ENCODE data around the gene AP5Z1. TPM values are rescaled to one million over a fixed set of nuclear protein-coding genes. Genes with fewer than 3 reads are reported as not detected.

AP5Z1 gene
- total and polyA plus RNA-seq, 11 donors = 8.4 to 31.9 (median 13.4) TPM

DNA sequence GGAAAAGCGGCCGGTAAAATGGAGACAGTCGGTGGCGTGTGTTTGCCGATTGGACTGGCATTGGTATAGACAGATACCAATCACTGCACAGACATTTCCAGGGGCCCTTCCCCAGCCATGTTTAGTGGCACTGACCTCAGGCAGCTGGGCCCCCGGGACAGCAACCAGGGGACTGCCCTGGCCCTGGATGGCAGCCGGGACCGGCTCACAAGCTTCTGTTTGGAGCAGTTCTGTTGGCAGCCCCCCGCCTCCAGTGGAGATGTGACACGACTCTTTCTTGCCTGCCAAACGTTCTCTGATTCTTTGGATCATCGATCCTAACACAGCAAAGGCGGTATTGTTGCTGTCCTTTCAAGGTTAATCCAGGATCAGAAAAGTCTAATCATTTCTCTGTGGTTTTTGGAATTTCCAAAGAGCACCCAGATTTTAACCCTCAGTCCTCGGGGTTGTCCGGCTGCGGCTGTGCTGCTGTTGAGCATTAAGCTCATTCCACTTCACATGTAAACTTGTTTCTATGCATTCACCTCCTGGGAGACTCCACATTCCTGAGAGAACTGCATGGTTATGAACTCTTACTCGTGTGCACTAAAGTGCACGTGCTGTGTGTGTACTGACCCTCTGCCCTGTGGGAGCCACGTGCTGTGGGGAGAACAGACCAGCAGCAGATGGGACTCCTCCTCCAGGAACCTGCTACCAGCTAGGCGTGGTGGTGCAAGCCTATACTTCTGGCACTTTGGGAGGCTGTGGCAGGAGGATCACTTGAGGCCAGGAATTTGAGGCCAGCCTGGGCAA is 47.3 kb upstream of the AP5Z1 start:
- Histone ChIP-seq H3K27ac (peak overlapping the region in 1 of 12 donors; percentile 94), H3K9me3 (no peaks in the 10 kb centered on the region), H3K4me1 (peaks cover 3 to 61% (median 41%) of the 10 kb centered on the region in 12 donors), H3K36me3 (peaks cover 0 to 34% (median 2%) of the 10 kb centered on the region in 9 donors), H3K27me3 (no peaks in the 10 kb centered on the region), H3K4me3 (no peak overlapping the region)
- DNase-seq = no peak
- intact Hi-C loops (cut with DNase I) = loop anchor here in 3 of 10 donors (5.0 kb wide), 2 partner anchors 41 to 46 kb away; partner anchors contain the start of gene FOXK1 (in 2 of the 3)
- no peak for ATAC-seq
- TF ChIP-seq CTCF (IDR thresholded peaks at IDR 0.05) (no peak), POLR2A (IDR thresholded peaks at IDR 0.05) (no peak)
- WGBS, 4 donors = 90 to 91% (median 91%) methylated on average over 17 to 20 of the region's 20 CpGs

- Histone ChIP-seq H3K27me3 (no peaks in the 10 kb centered on the region), H3K4me3 (no peak overlapping the region), H3K36me3 (peaks cover 0 to 34% (median 2%) of the 10 kb centered on the region in 9 donors), H3K4me1 (peaks cover 3 to 52% (median 32%) of the 10 kb centered on the region in 12 donors), H3K27ac (peak overlapping the region in 1 of 12 donors; percentile 52), H3K9me3 (no peaks in the 10 kb centered on the region)
- intact Hi-C loops (cut with DNase I) = loop anchor here in 3 of 10 donors (5.0 kb wide), 2 partner anchors 42 to 47 kb away; partner anchors contain the start of gene FOXK1 (in 2 of the 3)
- 86 to 90% (median 89%) methylated on average over 11 to 19 of the region's 19 CpGs for WGBS, 4 donors
- DNase-seq (no peak), ATAC-seq (no peak)
- TF ChIP-seq POLR2A (IDR thresholded peaks at IDR 0.05) (no peak), CTCF (IDR thresholded peaks at IDR 0.05) (no peak)
Measured at GRCh38 chr7:4729266-4729665, 46.2 kb upstream of the AP5Z1 start.

DNA sequence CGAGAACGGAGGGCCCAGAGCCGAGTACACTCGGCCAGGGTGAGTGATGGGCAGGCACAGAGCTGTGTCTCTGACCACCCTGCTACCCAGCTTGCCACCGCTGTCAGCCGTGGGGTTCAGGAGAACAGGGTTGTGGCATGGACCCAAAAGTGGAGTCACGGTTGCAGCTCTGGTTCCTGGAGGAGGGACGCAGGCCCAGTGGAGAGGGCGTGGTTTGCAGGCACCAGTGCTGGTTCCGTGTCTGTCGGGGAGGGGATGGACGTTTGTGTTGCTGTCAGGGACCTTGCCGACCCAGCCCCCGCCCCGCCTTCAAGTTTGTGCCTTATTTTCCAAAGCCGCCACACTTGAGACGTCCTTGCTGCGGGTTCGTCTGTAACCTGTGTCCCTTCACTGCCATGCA is 45.1 kb upstream of the AP5Z1 start:
- H3K27me3 ChIP-seq = no peaks in the 10 kb centered on the region
- H3K4me1 ChIP-seq = peaks cover 3 to 52% (median 29%) of the 10 kb centered on the region in 12 donors
- no peak for DNase-seq
- H3K4me3 ChIP-seq = no peak overlapping the region
- intact Hi-C loops (cut with DNase I) = no loop called here
- ATAC-seq = no peak
- H3K9me3 ChIP-seq = no peaks in the 10 kb centered on the region
- no peak overlapping the region for H3K27ac ChIP-seq
- H3K36me3 ChIP-seq = peaks cover 0 to 34% (median 2%) of the 10 kb centered on the region in 9 donors
- TF ChIP-seq POLR2A (IDR thresholded peaks at IDR 0.05) (no peak), CTCF (IDR thresholded peaks at IDR 0.05) (no peak)
- 86 to 88% (median 87%) methylated on average over 19 of the region's 19 CpGs for WGBS, 4 donors

DNA sequence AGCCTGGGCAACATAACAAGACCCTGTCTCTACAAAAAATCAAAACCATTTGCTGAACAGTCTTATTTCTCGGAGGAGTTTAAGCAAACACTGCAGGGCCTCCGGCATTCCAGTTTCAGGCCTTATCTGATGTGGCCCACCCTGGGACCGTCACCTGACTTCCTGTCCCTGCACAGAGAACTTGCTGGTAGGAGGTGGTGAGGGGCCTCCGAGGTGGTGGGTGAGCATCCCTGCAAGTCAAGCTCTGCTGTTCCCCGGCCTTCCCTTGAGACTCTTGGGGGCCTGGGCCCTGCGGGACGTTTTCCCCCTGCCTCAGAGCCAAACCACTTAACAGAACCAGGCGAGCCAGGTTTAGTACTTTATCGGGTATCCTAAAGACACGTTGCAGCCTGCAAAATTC is 44.5 kb upstream of the AP5Z1 start:
- ATAC-seq (no peak), DNase-seq (no peak)
- Histone ChIP-seq H3K4me1 (peaks cover 3 to 52% (median 26%) of the 10 kb centered on the region in 12 donors), H3K27me3 (no peaks in the 10 kb centered on the region), H3K27ac (peak overlapping the region in 1 of 12 donors; percentile 19), H3K4me3 (no peak overlapping the region), H3K36me3 (peaks cover 0 to 34% (median 2%) of the 10 kb centered on the region in 9 donors), H3K9me3 (no peaks in the 10 kb centered on the region)
- intact Hi-C loops (cut with DNase I) = no loop called here
- 50 to 53% (median 52%) methylated on average over 10 of the region's 10 CpGs for WGBS, 4 donors
- TF ChIP-seq POLR2A (IDR thresholded peaks at IDR 0.05) (no peak), CTCF (IDR thresholded peaks at IDR 0.05) (no peak)

All from heart left ventricle (tissue), 16 donors.